ENCODE results near the gene LRRC8B. TPM values are rescaled to one million over a fixed set of nuclear protein-coding genes. Genes with fewer than 3 reads are reported as not detected.
A peak's percentile ranks its signal among the peaks of the same experiment; 100 is the strongest.

LRRC8B gene
- total RNA-seq, 4 donors from 2014 or later = 27.1 to 48.0 (median 35.1) TPM

GRCh38 chr1:89600451-89601224 lies 76.0 kb downstream of the LRRC8B start:
- no peaks in the 10 kb centered on the region for H3K27me3 ChIP-seq
- TF ChIP-seq EP300 (IDR thresholded peaks at IDR 0.05) = no peak
- TF ChIP-seq CTCF (IDR thresholded peaks at IDR 0.05) = no peak
- H3K27ac ChIP-seq = peak overlapping the region in 1 of 4 donors; percentile 59
- no peak for DNase-seq (ENCODE audit: low spot score in 2 of 2)
- 94 to 96% methylated on average over 3 of the region's 3 CpGs for WGBS, 2 donors
- H3K4me3 ChIP-seq = no peak overlapping the region
- H3K36me3 ChIP-seq = no peaks in the 10 kb centered on the region
- no peaks in the 10 kb centered on the region for H3K9me3 ChIP-seq
- H3K4me1 ChIP-seq = peaks cover 3 to 62% (median 24%) of the 10 kb centered on the region in 4 donors

- H3K27ac ChIP-seq = peak overlapping the region in 3 of 4 donors; percentile 21 to 72 (median 67)
- peaks cover 0 to 68% (median 40%) of the 10 kb centered on the region in 4 donors for H3K4me1 ChIP-seq
- no peak overlapping the region for H3K4me3 ChIP-seq
- TF ChIP-seq POLR2A (IDR thresholded peaks at IDR 0.05) = no peak
- no peak for TF ChIP-seq CTCF (IDR thresholded peaks at IDR 0.05)
- TF ChIP-seq EP300 (IDR thresholded peaks at IDR 0.05) = no peak
- no peaks in the 10 kb centered on the region for H3K27me3 ChIP-seq
- 59 to 61% methylated on average over 6 of the region's 6 CpGs for WGBS, 2 donors
- no peaks in the 10 kb centered on the region for H3K36me3 ChIP-seq
- no peaks in the 10 kb centered on the region for H3K9me3 ChIP-seq
- DNase-seq (ENCODE audit: low spot score in 2 of 2) = no peak
These were observed 78.3 kb downstream of the LRRC8B start for GRCh38 chr1:89602871-89603404.

- DNase-seq (ENCODE audit: low spot score in 2 of 2) = no peak
- H3K36me3 ChIP-seq = no peaks in the 10 kb centered on the region
- H3K4me1 ChIP-seq = peaks cover 0 to 71% (median 39%) of the 10 kb centered on the region in 4 donors
- no peaks in the 10 kb centered on the region for H3K27me3 ChIP-seq
- WGBS, 2 donors = 35 to 40% methylated on average over 4 of the region's 4 CpGs
- peak overlapping the region in 3 of 4 donors; percentile 30 to 72 (median 67) for H3K27ac ChIP-seq
- no peaks in the 10 kb centered on the region for H3K9me3 ChIP-seq
- no peak overlapping the region for H3K4me3 ChIP-seq
- TF ChIP-seq POLR2A (IDR thresholded peaks at IDR 0.05) (no peak), EP300 (IDR thresholded peaks at IDR 0.05) (no peak), CTCF (IDR thresholded peaks at IDR 0.05) (no peak)
These were observed 79.2 kb downstream of the LRRC8B start for GRCh38 chr1:89603651-89604413.

- H3K27ac ChIP-seq = peak overlapping the region in 3 of 4 donors; percentile 30 to 72 (median 67)
- no peaks in the 10 kb centered on the region for H3K9me3 ChIP-seq
- peaks cover 0 to 72% (median 41%) of the 10 kb centered on the region in 4 donors for H3K4me1 ChIP-seq
- TF ChIP-seq EP300 (IDR thresholded peaks at IDR 0.05) = no peak
- TF ChIP-seq POLR2A (IDR thresholded peaks at IDR 0.05) = no peak
- TF ChIP-seq CTCF (IDR thresholded peaks at IDR 0.05) = no peak
- no peaks in the 10 kb centered on the region for H3K27me3 ChIP-seq
- H3K36me3 ChIP-seq = no peaks in the 10 kb centered on the region
- DNase-seq (ENCODE audit: low spot score in 2 of 2) = no peak
- no peak overlapping the region for H3K4me3 ChIP-seq
- WGBS, 2 donors = 84 to 91% methylated on average over 3 of the region's 3 CpGs
These were observed 79.7 kb downstream of the LRRC8B start for GRCh38 chr1:89604414-89604735.

GRCh38 chr1:89605692-89606091 lies 81.1 kb downstream of the LRRC8B start:
- DNase-seq (ENCODE audit: low spot score in 2 of 2) = no peak
- H3K4me1 ChIP-seq = peaks cover 0 to 80% (median 43%) of the 10 kb centered on the region in 4 donors
- H3K4me3 ChIP-seq = no peak overlapping the region
- TF ChIP-seq EP300 (IDR thresholded peaks at IDR 0.05) (peak in 1 of 2 donors; percentile 64), CTCF (IDR thresholded peaks at IDR 0.05) (no peak)
- H3K9me3 ChIP-seq = no peaks in the 10 kb centered on the region
- no peaks in the 10 kb centered on the region for H3K27me3 ChIP-seq
- peaks cover 0 to 8% (median 0%) of the 10 kb centered on the region in 3 donors for H3K36me3 ChIP-seq
- 50 to 57% methylated on average over 2 of the region's 2 CpGs for WGBS, 2 donors
- peak overlapping the region; percentile 7 to 72 (median 63) for H3K27ac ChIP-seq
